Choroid plexus epithelial cell (primary cell): ENCODE measurements around the gene ITGB8.

Experiments
- DNase-seq: peaks from one replicate; pipeline ENCODE4 v3.0.0-alpha.2; 2010; ENCODE audit warnings: low read depth
- H3K4me3 ChIP-seq: 2 replicates; pipeline ENCODE4 v1.5.1; 2011; ENCODE audit warnings: low read depth, mild to moderate bottlenecking, control low read depth, low read length, moderate library complexity
- CTCF ChIP-seq: conservative IDR thresholded peaks from 2 replicates; pipeline ENCODE4 v1.5.1; 2011; ENCODE audit warnings: low read depth, mild to moderate bottlenecking, control low read depth, inconsistent platforms, low read length, moderate library complexity

The ITGB8 gene

GRCh38 chr7:20440472-20441105, 109.9 kb downstream of the ITGB8 start:
- peak; percentile 75 for DNase-seq
- TF ChIP-seq CTCF, result peak; percentile 76
- no peak overlapping the region for H3K4me3 ChIP-seq

- no peak overlapping the region for H3K4me3 ChIP-seq
- TF ChIP-seq CTCF, result no peak
- no peak for DNase-seq
Measured at GRCh38 chr7:20441346-20441745, 110.6 kb downstream of the ITGB8 start.

GRCh38 chr7:20441991-20442441, 111.3 kb downstream of the ITGB8 start:
- peak; percentile 6 for DNase-seq
- no peak for TF ChIP-seq CTCF

GRCh38 chr7:20442951-20443350, 112.3 kb downstream of the ITGB8 start:
- H3K4me3 ChIP-seq, result no peak overlapping the region
- DNase-seq, result no peak
- TF ChIP-seq CTCF, result no peak

More at GRCh38 chr7:20441991-20442441, 111.3 kb downstream of the ITGB8 start:
- H3K4me3 ChIP-seq, result no peak overlapping the region

- DNase-seq, result peak; percentile 12
- TF ChIP-seq CTCF, result no peak
- H3K4me3 ChIP-seq, result no peak overlapping the region
Measured at GRCh38 chr7:20444030-20444800, 113.5 kb downstream of the ITGB8 start.

- no peak for TF ChIP-seq CTCF
- H3K4me3 ChIP-seq, result no peak overlapping the region
- DNase-seq, result no peak
Measured at GRCh38 chr7:20447021-20447650, 116.4 kb downstream of the ITGB8 start.
